ENCODE results near the gene RPS15.

GRCh38 chr19:1399745-1400144, 38.5 kb upstream of the RPS15 start:
- TF ChIP-seq CTCF (optimal IDR thresholded peaks at IDR 0.05 in 1 of 3, IDR thresholded peaks at IDR 0.05 in 1 of 3, conservative IDR thresholded peaks at IDR 0.05 in 1 of 3; ENCODE audit: extremely low read depth in 1 of 3, insufficient read depth in 2 of 3, low read length in 3 of 3) (no peak), EZH2 (IDR thresholded peaks at IDR 0.05; ENCODE audit: low read length) (no peak)

Data from keratinocyte (primary cell).